Fibroblast of lung (primary cell): Measurements from ENCODE around the gene CDC37.
"Not testable (repeated sequence)": the region's sequence is repeated elsewhere in the genome, so short reads cannot be mapped to it uniquely, and the experiment has no call there.

ENCODE experiments used
- CTCF ChIP-seq, 2 donors: IDR thresholded peaks in 1 of 2; conservative IDR thresholded peaks in 1 of 2; 1 replicate in 1 of 2; 2 replicates in 1 of 2; pipeline ENCODE4 v1.5.1; 2011 to 2012; ENCODE audit warnings: low read length in 2 of 2, control low read depth in 1 of 2, inconsistent platforms in 1 of 2, low read depth in 1 of 2, mild to moderate bottlenecking in 1 of 2
- EZH2 ChIP-seq: IDR thresholded peaks from 2 replicates; pipeline ENCODE4 v1.5.1; 2012; ENCODE audit warnings: low read length, control low read depth, mild to moderate bottlenecking; ENCODE audit errors: missing control alignments

- not testable (repeated sequence) for TF ChIP-seq CTCF (conservative IDR thresholded peaks at IDR 0.05 in 1 of 2, IDR thresholded peaks at IDR 0.05 in 1 of 2; ENCODE audit: low read depth in 1 of 2, low read length in 2 of 2); EZH2
Measured at GRCh38 chr19:10411224-10411623, 7.9 kb upstream of the CDC37 start.
